ENCODE measurements around the gene PRSS38.

Gene PRSS38

GRCh38 chr1:227815468-227816409 lies at the start of gene PRSS38:
Gene PRSS38 (plus strand): TSS chr1:227815675. CDS start chr1:227815717, 42 bp downstream.
- TF ChIP-seq, protein P1, sequence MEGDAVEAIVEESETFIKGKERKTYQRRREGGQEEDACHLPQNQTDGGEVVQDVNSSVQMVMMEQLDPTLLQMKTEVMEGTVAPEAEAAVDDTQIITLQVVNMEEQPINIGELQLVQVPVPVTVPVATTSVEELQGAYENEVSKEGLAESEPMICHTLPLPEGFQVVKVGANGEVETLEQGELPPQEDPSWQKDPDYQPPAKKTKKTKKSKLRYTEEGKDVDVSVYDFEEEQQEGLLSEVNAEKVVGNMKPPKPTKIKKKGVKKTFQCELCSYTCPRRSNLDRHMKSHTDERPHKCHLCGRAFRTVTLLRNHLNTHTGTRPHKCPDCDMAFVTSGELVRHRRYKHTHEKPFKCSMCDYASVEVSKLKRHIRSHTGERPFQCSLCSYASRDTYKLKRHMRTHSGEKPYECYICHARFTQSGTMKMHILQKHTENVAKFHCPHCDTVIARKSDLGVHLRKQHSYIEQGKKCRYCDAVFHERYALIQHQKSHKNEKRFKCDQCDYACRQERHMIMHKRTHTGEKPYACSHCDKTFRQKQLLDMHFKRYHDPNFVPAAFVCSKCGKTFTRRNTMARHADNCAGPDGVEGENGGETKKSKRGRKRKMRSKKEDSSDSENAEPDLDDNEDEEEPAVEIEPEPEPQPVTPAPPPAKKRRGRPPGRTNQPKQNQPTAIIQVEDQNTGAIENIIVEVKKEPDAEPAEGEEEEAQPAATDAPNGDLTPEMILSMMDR (IDR thresholded peaks at IDR 0.05; ENCODE audit: borderline replicate concordance, insufficient read depth, low read depth, low read length), result no peak
- H3K4me3 ChIP-seq (ENCODE audit: low read depth, low read length), result no peak within 1 kb of the TSS

DNA sequence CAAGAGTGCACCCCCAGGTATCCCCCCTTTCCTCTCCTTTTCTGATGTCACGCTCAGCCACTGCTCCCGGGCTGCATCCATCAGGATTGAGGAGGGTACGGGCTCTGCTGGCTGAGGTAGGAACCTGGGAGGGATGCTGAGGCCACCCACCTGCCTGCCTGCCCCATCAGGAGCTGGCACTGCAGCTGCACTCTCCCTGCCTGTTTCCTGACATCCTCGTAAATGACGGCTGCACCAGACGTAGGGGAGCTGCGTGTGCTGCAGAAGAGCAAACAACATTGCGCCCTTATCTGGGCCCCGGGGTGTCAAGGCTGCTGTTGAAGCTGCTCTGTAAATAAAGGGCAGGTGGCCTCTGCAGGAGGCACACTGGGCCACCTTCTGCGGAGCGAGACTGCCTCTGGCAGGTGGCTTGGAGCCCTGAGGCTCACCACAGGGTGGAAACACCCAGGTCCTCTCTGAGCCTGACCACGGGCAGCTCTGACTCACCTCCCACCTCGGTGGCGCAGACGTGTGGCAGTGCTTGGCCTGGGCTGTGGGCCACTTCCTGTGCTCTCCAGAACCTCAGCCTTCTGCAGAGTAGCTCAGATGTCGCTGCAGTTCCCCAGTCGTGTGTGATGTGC lies 49.4 kb upstream of the PRSS38 start:
- no peak overlapping the region for H3K4me3 ChIP-seq (ENCODE audit: low read depth, low read length)
- TF ChIP-seq, protein P1 (IDR thresholded peaks at IDR 0.05; ENCODE audit: borderline replicate concordance, insufficient read depth, low read depth, low read length), result no peak

DNA sequence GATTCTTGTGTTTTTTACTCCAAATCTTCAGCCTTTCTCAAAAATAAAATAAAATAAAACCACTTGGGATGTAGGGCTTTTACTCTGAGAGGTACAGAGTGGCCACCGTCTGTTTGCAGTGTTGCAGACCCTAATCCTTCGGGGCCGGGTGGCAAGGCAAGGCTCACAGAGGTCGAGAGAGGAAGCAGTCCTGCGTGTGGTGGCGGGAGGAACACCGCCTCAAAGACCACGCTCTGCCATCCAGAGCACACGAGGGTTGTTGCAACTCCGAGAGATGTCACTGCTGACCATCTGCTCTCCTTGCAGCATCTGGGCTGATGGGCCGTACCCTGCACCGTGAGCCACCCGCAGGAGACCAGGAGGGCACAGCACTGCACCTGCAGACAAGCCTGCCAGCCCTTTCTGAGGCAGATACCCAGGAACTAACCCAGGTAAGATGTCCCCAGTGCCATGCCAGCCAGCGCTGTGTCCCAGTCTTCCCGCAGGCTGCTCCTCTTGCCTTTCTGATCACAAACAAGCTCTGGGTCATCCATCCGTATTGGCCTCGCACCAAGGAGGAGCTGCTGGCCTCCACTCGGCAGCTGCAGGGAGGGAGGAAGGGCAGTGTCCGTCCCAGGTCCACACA lies 48.7 kb upstream of the PRSS38 start:
- no peak overlapping the region for H3K4me3 ChIP-seq (ENCODE audit: low read depth, low read length)
- TF ChIP-seq, protein P1 (IDR thresholded peaks at IDR 0.05; ENCODE audit: borderline replicate concordance, insufficient read depth, low read depth, low read length), result no peak

DNA sequence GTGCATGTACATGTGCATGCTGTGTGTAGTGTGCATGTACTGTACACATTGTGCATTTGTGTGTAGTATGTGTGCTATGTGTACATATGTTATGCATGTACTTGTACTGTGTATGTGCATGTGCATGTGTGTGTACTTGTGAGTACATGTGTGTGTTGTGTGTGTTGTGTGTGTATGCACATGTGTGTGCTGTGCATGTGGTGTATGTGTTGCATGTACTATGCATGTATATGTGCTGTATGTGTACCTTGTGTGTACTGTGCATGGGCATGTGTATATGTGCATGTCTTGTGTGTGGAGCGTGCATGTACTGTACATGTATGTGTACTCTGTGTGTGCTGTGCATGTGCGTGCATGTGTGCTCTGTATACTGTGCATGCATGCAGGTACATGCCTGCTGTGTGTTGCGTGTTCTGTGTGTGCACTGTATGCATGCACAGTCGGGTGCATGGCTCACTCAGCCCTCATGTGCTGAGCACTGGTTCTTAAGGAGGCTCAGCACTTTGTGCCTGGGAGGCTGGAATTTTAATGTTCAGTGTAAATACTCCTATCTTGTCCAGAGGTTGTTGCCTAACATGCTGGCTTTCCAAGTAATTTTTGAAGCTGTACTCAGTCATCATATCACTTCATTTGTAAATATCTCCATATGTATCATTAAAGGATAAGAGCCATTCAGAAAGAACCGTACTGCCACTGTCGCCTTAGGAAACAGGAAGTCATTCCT lies 47.9 kb upstream of the PRSS38 start:
- TF ChIP-seq, protein P1 (IDR thresholded peaks at IDR 0.05; ENCODE audit: borderline replicate concordance, insufficient read depth, low read depth, low read length), result no peak
- H3K4me3 ChIP-seq (ENCODE audit: low read depth, low read length), result no peak overlapping the region

DNA sequence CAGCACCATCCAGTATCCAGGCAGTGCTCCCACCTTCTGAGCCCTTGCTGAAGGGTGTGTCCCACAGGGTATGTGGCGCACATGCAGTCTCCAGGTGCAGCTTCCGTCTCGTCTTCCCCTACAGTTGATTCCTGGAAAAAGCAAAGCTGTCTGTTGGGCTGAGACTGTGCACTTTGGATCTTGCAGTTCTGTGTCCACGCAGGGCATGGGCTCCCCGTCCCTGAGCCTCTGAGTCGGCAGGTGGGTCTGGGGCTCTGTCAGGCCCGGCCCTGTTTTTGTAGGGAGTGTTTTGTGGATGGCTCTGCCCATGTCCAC lies 47.4 kb upstream of the PRSS38 start:
- no peak overlapping the region for H3K4me3 ChIP-seq (ENCODE audit: low read depth, low read length)
- TF ChIP-seq, protein P1 (IDR thresholded peaks at IDR 0.05; ENCODE audit: borderline replicate concordance, insufficient read depth, low read depth, low read length), result no peak

- TF ChIP-seq, protein P1 (IDR thresholded peaks at IDR 0.05; ENCODE audit: borderline replicate concordance, insufficient read depth, low read depth, low read length), result no peak
Observed at GRCh38 chr1:227768640-227769039, 46.8 kb upstream of the PRSS38 start.

More at GRCh38 chr1:227768640-227769039, 46.8 kb upstream of the PRSS38 start:
- H3K4me3 ChIP-seq (ENCODE audit: low read depth, low read length), result no peak overlapping the region

Data from GM12875 (cell line).